HEK293 (cell line): ENCODE results near the gene CPM.

Source experiments
- CTCF ChIA-PET: fragments of 350-600 bp; formaldehyde crosslinking; extraction: SDS; loops from one replicate; lab custom pipeline; 2021; ENCODE audit warnings: antibody characterized with exemption; lab: Yijun Ruan, JAX
- POLR2A ChIA-PET: fragments of 300-600 bp; formaldehyde crosslinking; extraction: SDS; loops from one replicate; lab custom pipeline; 2020; ENCODE audit warnings: antibody characterized with exemption, inconsistent platforms; lab: Yijun Ruan, JAX
- H3K27ac ChIP-seq: fragments of 200-500 bp; sonication (Bioruptor generic); 2 replicates; pipeline ENCODE4 v1.5.1; 2014; ENCODE audit warnings: low read depth, low read length, control low read depth, inconsistent platforms; ENCODE audit errors: extremely low read depth
- H3K36me3 ChIP-seq, 2 experiments: fragments of 200-500 bp in 1 of 2; sonication (Bioruptor generic) in 1 of 2; 1 replicate in 1 of 2; 2 replicates in 1 of 2; pipeline ENCODE4 v1.5.1; 2014 to 2017; ENCODE audit warnings: inconsistent platforms in 2 of 2, low read length in 2 of 2; ENCODE audit not compliant: control insufficient read depth in 2 of 2, insufficient read depth in 1 of 2
- H3K4me1 ChIP-seq: fragments of 200-500 bp; sonication (Bioruptor generic); 2 replicates; pipeline ENCODE4 v1.5.1; 2014; ENCODE audit warnings: mild to moderate bottlenecking, low read length, inconsistent platforms; ENCODE audit not compliant: control insufficient read depth, insufficient read depth
- H3K4me3 ChIP-seq: 2 replicates; pipeline ENCODE4 v1.5.1; 2011; ENCODE audit warnings: low read depth, mild to moderate bottlenecking, control low read depth, low read length, moderate library complexity
- H3K9me3 ChIP-seq: fragments of 200-500 bp; sonication (Bioruptor generic); 2 replicates; pipeline ENCODE4 v1.5.1; 2014; ENCODE audit warnings: low read depth, low read length, inconsistent platforms; ENCODE audit not compliant: control insufficient read depth, insufficient read depth
- EGR2 ChIP-seq: fragments of 450-650 bp; formaldehyde crosslinking; IDR thresholded peaks from 2 replicates; pipeline ENCODE4 v1.5.1; 2016; ENCODE audit warnings: low read depth, missing biosample characterization, missing genetic modification characterization
- FEZF1 ChIP-seq: fragments of 450-650 bp; formaldehyde crosslinking; IDR thresholded peaks from 2 replicates; pipeline ENCODE4 v1.5.1; 2016; ENCODE audit warnings: missing biosample characterization, missing genetic modification characterization
- GLI2 ChIP-seq: fragments of 450-650 bp; formaldehyde crosslinking; IDR thresholded peaks from 2 replicates; pipeline ENCODE4; 2017; ENCODE audit warnings: missing biosample characterization, missing genetic modification characterization, low read depth, borderline replicate concordance
- HOXD13 ChIP-seq: sonication (generic); formaldehyde crosslinking; IDR thresholded peaks from 2 replicates; pipeline ENCODE4 v1.8.0; 2022; ENCODE audit warnings: missing genetic modification reagents, borderline replicate concordance
- MZF1 ChIP-seq: fragments of 450-650 bp; formaldehyde crosslinking; IDR thresholded peaks from 2 replicates; pipeline ENCODE4 v1.5.1; 2017; ENCODE audit warnings: missing biosample characterization, missing genetic modification characterization, borderline replicate concordance
- OVOL3 ChIP-seq: fragments of 450-650 bp; formaldehyde crosslinking; IDR thresholded peaks from 2 replicates; pipeline ENCODE4 v1.5.1; 2016; ENCODE audit warnings: missing biosample characterization, missing genetic modification characterization
- RBAK ChIP-seq: fragments of 450-650 bp; formaldehyde crosslinking; IDR thresholded peaks from 2 replicates; pipeline ENCODE4 v1.5.1; 2016; ENCODE audit warnings: missing biosample characterization, missing genetic modification characterization
- SP3 ChIP-seq: fragments of 450-650 bp; formaldehyde crosslinking; IDR thresholded peaks from 2 replicates; pipeline ENCODE4 v1.5.1; 2016; ENCODE audit warnings: missing biosample characterization, missing genetic modification characterization
- ZBTB17 ChIP-seq: fragments of 450-650 bp; formaldehyde crosslinking; IDR thresholded peaks from 2 replicates; pipeline ENCODE4 v1.5.1; 2016; ENCODE audit warnings: missing biosample characterization, missing genetic modification characterization
- ZEB2 ChIP-seq: fragments of 450-650 bp; formaldehyde crosslinking; IDR thresholded peaks from 2 replicates; pipeline ENCODE4 v1.5.1; 2016; ENCODE audit warnings: missing biosample characterization, missing genetic modification characterization
- ZNF155 ChIP-seq: fragments of 450-650 bp; formaldehyde crosslinking; IDR thresholded peaks from 2 replicates; pipeline ENCODE4 v1.5.1; 2016; ENCODE audit warnings: missing biosample characterization, missing genetic modification characterization
- ZNF202 ChIP-seq: fragments of 450-650 bp; formaldehyde crosslinking; IDR thresholded peaks from 2 replicates; pipeline ENCODE4 v1.5.1; 2016; ENCODE audit warnings: missing biosample characterization, missing genetic modification characterization, borderline replicate concordance
- ZNF223 ChIP-seq: fragments of 450-650 bp; formaldehyde crosslinking; IDR thresholded peaks from 2 replicates; pipeline ENCODE4 v1.5.1; 2016; ENCODE audit warnings: missing biosample characterization, missing genetic modification characterization
- ZNF24 ChIP-seq: fragments of 450-650 bp; formaldehyde crosslinking; IDR thresholded peaks from 2 replicates; pipeline ENCODE4 v1.5.1; 2016; ENCODE audit warnings: missing biosample characterization, missing genetic modification characterization
- ZNF274 ChIP-seq, 2 experiments: fragments of 200-500 bp in 1 of 2; fragments of 450-650 bp in 1 of 2; sonication (Bioruptor generic) in 1 of 2; formaldehyde crosslinking in 1 of 2; IDR thresholded peaks; 2 replicates each; pipeline versions ENCODE4 v1.5.1 to v1.6.1; 2014 to 2016; ENCODE audit warnings: borderline replicate concordance in 1 of 2, inconsistent platforms in 1 of 2, low read length in 1 of 2, missing biosample characterization in 1 of 2, missing genetic modification characterization in 1 of 2
- ZNF37A ChIP-seq: fragments of 450-650 bp; IDR thresholded peaks from 2 replicates; pipeline ENCODE4 v1.5.1; 2018; ENCODE audit warnings: missing biosample characterization, missing genetic modification characterization
- ZNF510 ChIP-seq: fragments of 450-650 bp; formaldehyde crosslinking; IDR thresholded peaks from 2 replicates; pipeline ENCODE4 v1.5.1; 2018; ENCODE audit warnings: mild to moderate bottlenecking, missing genetic modification characterization, missing biosample characterization; ENCODE audit not compliant: insufficient replicate concordance
- ZNF544 ChIP-seq: fragments of 450-650 bp; formaldehyde crosslinking; IDR thresholded peaks from 2 replicates; pipeline ENCODE4 v1.5.0; 2017; ENCODE audit warnings: missing biosample characterization, missing genetic modification characterization
- ZNF571 ChIP-seq: fragments of 450-650 bp; formaldehyde crosslinking; IDR thresholded peaks from 2 replicates; pipeline ENCODE4 v1.5.0; 2017; ENCODE audit warnings: missing biosample characterization, missing genetic modification characterization
- ZNF747 ChIP-seq: fragments of 450-650 bp; formaldehyde crosslinking; IDR thresholded peaks from 2 replicates; pipeline ENCODE4 v1.5.1; 2016; ENCODE audit warnings: missing biosample characterization, missing genetic modification characterization
- ZNF837 ChIP-seq: fragments of 450-650 bp; formaldehyde crosslinking; IDR thresholded peaks from 2 replicates; pipeline ENCODE4 v1.5.1; 2016; ENCODE audit warnings: missing biosample characterization, missing genetic modification characterization
- ZXDB ChIP-seq: fragments of 450-650 bp; formaldehyde crosslinking; IDR thresholded peaks from 2 replicates; pipeline ENCODE4 v1.5.1; 2016; ENCODE audit warnings: missing biosample characterization, missing genetic modification characterization
- TF ChIP-seq, protein P1 (sequence below): fragments of 450-650 bp; formaldehyde crosslinking; IDR thresholded peaks from 2 replicates; pipeline ENCODE4 v1.5.1; 2016; ENCODE audit warnings: missing biosample characterization, missing genetic modification characterization
- TF ChIP-seq, protein P2 (sequence below): fragments of 450-650 bp; formaldehyde crosslinking; IDR thresholded peaks from 2 replicates; pipeline ENCODE4 v1.5.1; 2016; ENCODE audit warnings: missing biosample characterization, missing genetic modification characterization
- TF ChIP-seq, protein P3 (sequence below): fragments of 450-650 bp; formaldehyde crosslinking; IDR thresholded peaks from 2 replicates; pipeline ENCODE4 v1.5.1; 2016; ENCODE audit warnings: missing biosample characterization, missing genetic modification characterization
- TF ChIP-seq, protein P4 (sequence below): fragments of 450-650 bp; formaldehyde crosslinking; IDR thresholded peaks from 2 replicates; pipeline ENCODE4 v1.5.1; 2017; ENCODE audit warnings: missing biosample characterization, missing genetic modification characterization
- TF ChIP-seq, protein P5 (sequence below): fragments of 450-650 bp; formaldehyde crosslinking; IDR thresholded peaks from 2 replicates; pipeline ENCODE4 v1.5.1; 2016; ENCODE audit warnings: missing biosample characterization, missing genetic modification characterization

CPM gene

DNA sequence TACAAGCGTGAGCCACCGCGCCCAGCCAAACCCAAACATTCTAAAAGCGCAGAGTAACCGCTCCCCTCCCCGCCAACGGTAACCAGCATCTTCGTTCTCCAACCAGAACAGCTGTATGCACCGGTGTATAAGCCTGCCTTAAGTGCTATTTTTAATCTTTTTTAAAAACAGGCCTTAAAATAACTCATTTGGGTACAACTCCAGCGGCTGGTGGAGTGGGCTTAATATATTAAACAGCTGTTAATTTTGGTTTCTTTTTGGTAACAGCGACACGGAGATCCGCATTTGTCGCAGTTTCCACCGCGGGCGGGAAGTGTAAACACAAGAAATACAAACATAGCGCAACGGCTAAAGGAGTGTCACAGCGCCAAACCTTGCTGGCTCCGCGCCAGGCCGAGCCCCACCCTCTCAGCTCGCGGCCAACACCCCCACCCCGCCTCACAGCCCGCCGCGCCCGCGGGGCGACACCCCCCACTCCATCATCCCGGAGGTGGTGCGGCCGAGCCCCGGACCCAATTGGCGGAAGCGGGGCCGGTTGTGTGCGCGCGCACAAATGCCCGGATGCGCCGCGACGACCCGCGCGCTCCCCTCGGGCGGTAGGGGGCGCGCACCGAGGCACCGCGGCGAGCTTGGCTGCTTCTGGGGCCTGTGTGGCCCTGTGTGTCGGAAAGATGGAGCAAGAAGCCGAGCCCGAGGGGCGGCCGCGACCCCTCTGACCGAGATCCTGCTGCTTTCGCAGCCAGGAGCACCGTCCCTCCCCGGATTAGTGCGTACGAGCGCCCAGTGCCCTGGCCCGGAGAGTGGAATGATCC lies 125.2 kb downstream of the CPM start, which contains the start of gene MDM2:
Gene MDM2, plus strand, starts transcription at position 602 of the 812 bp plus-strand sequence. CDS start 301 bp downstream, outside the sequence.
- CTCF ChIA-PET: interaction anchor here (1.0 to 1.6 kb wide), 5 partner anchors 8 to 69 kb away, joined by 3 to 7 read pairs (median 3); no protein-coding TSS in a partner anchor
- Histone ChIP-seq H3K9me3 (no peaks in the 10 kb centered on the region), H3K36me3 (peaks cover 30 to 32% of the 10 kb centered on the region in 2 experiments), H3K4me1 (peaks cover 8% of the 10 kb centered on the region; the same call in 1 of the 2 replicates), H3K27ac (peak within 1 kb of the TSS; percentile 100), H3K4me3 (peak within 1 kb of the TSS; percentile 97)
- POLR2A ChIA-PET: interaction anchor here (0.6 to 2.7 kb wide), 11 partner anchors 10 to 476 kb away, joined by 3 to 61 read pairs (median 4); partner anchors contain the start of genes MDM1 and SLC35E3
- no peak for TF ChIP-seq HOXD13 (CRISPR knock-in tag)
- peak; percentile 69 for TF ChIP-seq SP3 (tag by site-specific recombination)
- TF ChIP-seq ZNF223: no peak
- no peak for TF ChIP-seq ZNF155 (tag by site-specific recombination)
- TF ChIP-seq ZNF510: no peak
- no peak for TF ChIP-seq ZNF571 (tag by site-specific recombination)
- TF ChIP-seq, protein P1, sequence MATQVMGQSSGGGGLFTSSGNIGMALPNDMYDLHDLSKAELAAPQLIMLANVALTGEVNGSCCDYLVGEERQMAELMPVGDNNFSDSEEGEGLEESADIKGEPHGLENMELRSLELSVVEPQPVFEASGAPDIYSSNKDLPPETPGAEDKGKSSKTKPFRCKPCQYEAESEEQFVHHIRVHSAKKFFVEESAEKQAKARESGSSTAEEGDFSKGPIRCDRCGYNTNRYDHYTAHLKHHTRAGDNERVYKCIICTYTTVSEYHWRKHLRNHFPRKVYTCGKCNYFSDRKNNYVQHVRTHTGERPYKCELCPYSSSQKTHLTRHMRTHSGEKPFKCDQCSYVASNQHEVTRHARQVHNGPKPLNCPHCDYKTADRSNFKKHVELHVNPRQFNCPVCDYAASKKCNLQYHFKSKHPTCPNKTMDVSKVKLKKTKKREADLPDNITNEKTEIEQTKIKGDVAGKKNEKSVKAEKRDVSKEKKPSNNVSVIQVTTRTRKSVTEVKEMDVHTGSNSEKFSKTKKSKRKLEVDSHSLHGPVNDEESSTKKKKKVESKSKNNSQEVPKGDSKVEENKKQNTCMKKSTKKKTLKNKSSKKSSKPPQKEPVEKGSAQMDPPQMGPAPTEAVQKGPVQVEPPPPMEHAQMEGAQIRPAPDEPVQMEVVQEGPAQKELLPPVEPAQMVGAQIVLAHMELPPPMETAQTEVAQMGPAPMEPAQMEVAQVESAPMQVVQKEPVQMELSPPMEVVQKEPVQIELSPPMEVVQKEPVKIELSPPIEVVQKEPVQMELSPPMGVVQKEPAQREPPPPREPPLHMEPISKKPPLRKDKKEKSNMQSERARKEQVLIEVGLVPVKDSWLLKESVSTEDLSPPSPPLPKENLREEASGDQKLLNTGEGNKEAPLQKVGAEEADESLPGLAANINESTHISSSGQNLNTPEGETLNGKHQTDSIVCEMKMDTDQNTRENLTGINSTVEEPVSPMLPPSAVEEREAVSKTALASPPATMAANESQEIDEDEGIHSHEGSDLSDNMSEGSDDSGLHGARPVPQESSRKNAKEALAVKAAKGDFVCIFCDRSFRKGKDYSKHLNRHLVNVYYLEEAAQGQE (tag by site-specific recombination): peak; percentile 46; the same call in 1 of the 2 replicates
- peak; percentile 33; the same call in 1 of the 2 replicates for TF ChIP-seq ZXDB
- TF ChIP-seq ZNF837 (tag by site-specific recombination): no peak
- TF ChIP-seq EGR2: peak; percentile 62; the same call in 1 of the 2 replicates
- TF ChIP-seq, protein P2, sequence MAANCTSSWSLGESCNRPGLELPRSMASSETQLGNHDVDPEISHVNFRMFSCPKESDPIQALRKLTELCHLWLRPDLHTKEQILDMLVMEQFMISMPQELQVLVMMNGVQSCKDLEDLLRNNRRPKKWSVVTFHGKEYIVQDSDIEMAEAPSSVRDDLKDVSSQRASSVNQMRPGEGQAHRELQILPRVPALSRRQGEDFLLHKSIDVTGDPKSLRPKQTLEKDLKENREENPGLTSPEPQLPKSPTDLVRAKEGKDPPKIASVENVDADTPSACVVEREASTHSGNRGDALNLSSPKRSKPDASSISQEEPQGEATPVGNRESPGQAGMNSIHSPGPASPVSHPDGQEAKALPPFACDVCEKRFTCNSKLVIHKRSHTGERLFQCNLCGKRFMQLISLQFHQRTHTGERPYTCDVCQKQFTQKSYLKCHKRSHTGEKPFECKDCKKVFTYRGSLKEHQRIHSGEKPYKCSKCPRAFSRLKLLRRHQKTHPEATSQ (tag by site-specific recombination): peak; percentile 94
- TF ChIP-seq ZBTB17 (tag by site-specific recombination): peak; percentile 63
- TF ChIP-seq ZNF202 (tag by site-specific recombination): no peak
- no peak for TF ChIP-seq GLI2 (tag by site-specific recombination)
- no peak for TF ChIP-seq FEZF1 (tag by site-specific recombination)
- no peak for TF ChIP-seq ZNF544 (tag by site-specific recombination)
- TF ChIP-seq, protein P3, sequence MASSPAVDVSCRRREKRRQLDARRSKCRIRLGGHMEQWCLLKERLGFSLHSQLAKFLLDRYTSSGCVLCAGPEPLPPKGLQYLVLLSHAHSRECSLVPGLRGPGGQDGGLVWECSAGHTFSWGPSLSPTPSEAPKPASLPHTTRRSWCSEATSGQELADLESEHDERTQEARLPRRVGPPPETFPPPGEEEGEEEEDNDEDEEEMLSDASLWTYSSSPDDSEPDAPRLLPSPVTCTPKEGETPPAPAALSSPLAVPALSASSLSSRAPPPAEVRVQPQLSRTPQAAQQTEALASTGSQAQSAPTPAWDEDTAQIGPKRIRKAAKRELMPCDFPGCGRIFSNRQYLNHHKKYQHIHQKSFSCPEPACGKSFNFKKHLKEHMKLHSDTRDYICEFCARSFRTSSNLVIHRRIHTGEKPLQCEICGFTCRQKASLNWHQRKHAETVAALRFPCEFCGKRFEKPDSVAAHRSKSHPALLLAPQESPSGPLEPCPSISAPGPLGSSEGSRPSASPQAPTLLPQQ (tag by site-specific recombination): peak; percentile 33; the same call in 1 of the 2 replicates
- no peak for TF ChIP-seq ZNF24 (tag by site-specific recombination)
- no peak for TF ChIP-seq ZNF274 (IDR thresholded peaks at IDR 0.05; ENCODE audit: low read length)
- TF ChIP-seq ZNF274 (tag by site-specific recombination; IDR thresholded peaks at IDR 0.05; ENCODE audit: borderline replicate concordance): no peak
- TF ChIP-seq, protein P4, sequence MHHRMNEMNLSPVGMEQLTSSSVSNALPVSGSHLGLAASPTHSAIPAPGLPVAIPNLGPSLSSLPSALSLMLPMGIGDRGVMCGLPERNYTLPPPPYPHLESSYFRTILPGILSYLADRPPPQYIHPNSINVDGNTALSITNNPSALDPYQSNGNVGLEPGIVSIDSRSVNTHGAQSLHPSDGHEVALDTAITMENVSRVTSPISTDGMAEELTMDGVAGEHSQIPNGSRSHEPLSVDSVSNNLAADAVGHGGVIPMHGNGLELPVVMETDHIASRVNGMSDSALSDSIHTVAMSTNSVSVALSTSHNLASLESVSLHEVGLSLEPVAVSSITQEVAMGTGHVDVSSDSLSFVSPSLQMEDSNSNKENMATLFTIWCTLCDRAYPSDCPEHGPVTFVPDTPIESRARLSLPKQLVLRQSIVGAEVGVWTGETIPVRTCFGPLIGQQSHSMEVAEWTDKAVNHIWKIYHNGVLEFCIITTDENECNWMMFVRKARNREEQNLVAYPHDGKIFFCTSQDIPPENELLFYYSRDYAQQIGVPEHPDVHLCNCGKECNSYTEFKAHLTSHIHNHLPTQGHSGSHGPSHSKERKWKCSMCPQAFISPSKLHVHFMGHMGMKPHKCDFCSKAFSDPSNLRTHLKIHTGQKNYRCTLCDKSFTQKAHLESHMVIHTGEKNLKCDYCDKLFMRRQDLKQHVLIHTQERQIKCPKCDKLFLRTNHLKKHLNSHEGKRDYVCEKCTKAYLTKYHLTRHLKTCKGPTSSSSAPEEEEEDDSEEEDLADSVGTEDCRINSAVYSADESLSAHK (tag by site-specific recombination): peak; percentile 32; the same call in 1 of the 2 replicates
- peak; percentile 93 for TF ChIP-seq ZEB2 (tag by site-specific recombination)
- 0 out of 2 replicates have a peak, but pooled peaks have one; percentile 39 for TF ChIP-seq OVOL3
- no peak for TF ChIP-seq MZF1 (tag by site-specific recombination)
- TF ChIP-seq, protein P5, sequence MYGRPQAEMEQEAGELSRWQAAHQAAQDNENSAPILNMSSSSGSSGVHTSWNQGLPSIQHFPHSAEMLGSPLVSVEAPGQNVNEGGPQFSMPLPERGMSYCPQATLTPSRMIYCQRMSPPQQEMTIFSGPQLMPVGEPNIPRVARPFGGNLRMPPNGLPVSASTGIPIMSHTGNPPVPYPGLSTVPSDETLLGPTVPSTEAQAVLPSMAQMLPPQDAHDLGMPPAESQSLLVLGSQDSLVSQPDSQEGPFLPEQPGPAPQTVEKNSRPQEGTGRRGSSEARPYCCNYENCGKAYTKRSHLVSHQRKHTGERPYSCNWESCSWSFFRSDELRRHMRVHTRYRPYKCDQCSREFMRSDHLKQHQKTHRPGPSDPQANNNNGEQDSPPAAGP (tag by site-specific recombination): no peak; the same call in none of the 2 replicates
- TF ChIP-seq ZNF747 (tag by site-specific recombination): no peak
- TF ChIP-seq ZNF37A: peak; percentile 60; the same call in 1 of the 2 replicates
- TF ChIP-seq RBAK (tag by site-specific recombination): no peak
